BJ (cell line): ENCODE data around the gene UBAC2. TPM values are rescaled to one million over a fixed set of nuclear protein-coding genes. Genes with fewer than 3 reads are reported as not detected.

Experiments used
- CTCF ChIA-PET: fragments of 350-600 bp; formaldehyde crosslinking; extraction: SDS; loops from one replicate; lab custom pipeline; 2021; ENCODE audit warnings: antibody characterized with exemption, inconsistent platforms; lab: Yijun Ruan, JAX
- POLR2A ChIA-PET: fragments of 300-600 bp; sonication (Branson Sonifier 250); formaldehyde crosslinking; extraction: SDS; loops from one replicate; lab custom pipeline; 2021; ENCODE audit warnings: antibody characterized with exemption; lab: Charles Lee
- DNase-seq: peaks from one replicate; pipeline ENCODE4 v3.0.0-alpha.2; 2011; ENCODE audit warnings: low read depth
- H3K27me3 ChIP-seq: 2 replicates; pipeline ENCODE4 v1.6.0; 2011; ENCODE audit warnings: low read length; ENCODE audit not compliant: control insufficient read depth, insufficient read depth
- H3K36me3 ChIP-seq: 2 replicates; pipeline ENCODE4 v1.5.1; 2011; ENCODE audit warnings: low read length; ENCODE audit not compliant: control insufficient read depth, insufficient read depth
- H3K4me3 ChIP-seq: 2 replicates; pipeline ENCODE4 v1.5.1; 2011; ENCODE audit warnings: low read depth, mild to moderate bottlenecking, control low read depth, low read length
- CTCF ChIP-seq: IDR thresholded peaks from 2 replicates; pipeline ENCODE4 v1.5.1; 2011; ENCODE audit warnings: low read depth, mild to moderate bottlenecking, control low read depth, inconsistent platforms, low read length, moderate library complexity; ENCODE audit not compliant: insufficient read depth
- polyA plus RNA-seq: library from polyadenylated mRNA; depleted of rRNA; stranded (reverse); fragments of >200 nt; gene quantifications from 2 replicates; pipeline ENCODE4 v1.2.3, GENCODE V29; 2011

Gene UBAC2
- polyA plus RNA-seq, 1 experiment, result 84.7 TPM

- DNase-seq, result no peak
- Histone ChIP-seq H3K4me3 (no peak overlapping the region), H3K36me3 (peaks cover 2% of the 10 kb centered on the region; the same call in 1 of the 2 replicates), H3K27me3 (no peaks in the 10 kb centered on the region)
- TF ChIP-seq CTCF, result no peak
- ChIA-PET CTCF (no interaction called here), POLR2A (no interaction called here)
These were observed 161.7 kb downstream of the UBAC2 start for GRCh38 chr13:99362362-99362761.

GRCh38 chr13:99363391-99363790 is 162.7 kb downstream of the UBAC2 start:
- Histone ChIP-seq H3K27me3 (no peaks in the 10 kb centered on the region), H3K4me3 (no peak overlapping the region), H3K36me3 (peaks cover 2% of the 10 kb centered on the region; the same call in 1 of the 2 replicates)
- ChIA-PET POLR2A (no interaction called here), CTCF (no interaction called here)
- TF ChIP-seq CTCF, result no peak
- DNase-seq, result no peak

DNA sequence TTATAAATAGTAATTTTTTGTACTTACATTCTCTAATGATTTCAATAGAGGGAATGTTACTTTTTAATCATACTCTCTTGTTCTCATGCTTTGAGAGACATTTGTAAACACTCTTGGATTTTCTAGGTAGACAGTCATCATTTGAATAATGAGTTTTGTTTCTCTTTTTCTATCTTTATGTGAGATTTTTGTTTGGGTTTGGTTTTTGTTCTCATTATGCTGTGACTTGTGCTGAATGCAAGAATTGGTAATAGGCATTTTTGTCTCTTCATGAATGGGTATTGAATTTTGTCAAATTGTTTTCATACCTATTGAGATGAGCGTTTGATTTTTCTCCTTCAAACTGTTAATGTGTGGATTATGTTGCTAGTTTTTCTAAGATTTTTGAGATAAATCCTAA is 163.3 kb downstream of the UBAC2 start:
- no peaks in the 10 kb centered on the region for H3K27me3 ChIP-seq
- ChIA-PET POLR2A (no interaction called here), CTCF (no interaction called here)

GRCh38 chr13:99366075-99366987 is 165.7 kb downstream of the UBAC2 start:
- ChIA-PET CTCF (interaction anchor here (0.6 to 1.3 kb wide), 3 partner anchors 8 to 1237 kb away, joined by 3 read pairs; no protein-coding TSS in a partner anchor), POLR2A (no interaction called here)
- no peaks in the 10 kb centered on the region for H3K27me3 ChIP-seq
- no peaks in the 10 kb centered on the region for H3K36me3 ChIP-seq
- DNase-seq, result no peak
- TF ChIP-seq CTCF, result no peak
- H3K4me3 ChIP-seq, result no peak overlapping the region

More for the DNA sequence above, 163.3 kb downstream of the UBAC2 start:
- DNase-seq, result no peak
- Histone ChIP-seq H3K4me3 (no peak overlapping the region), H3K36me3 (peaks cover 2% of the 10 kb centered on the region; the same call in 1 of the 2 replicates)
- TF ChIP-seq CTCF, result no peak

GRCh38 chr13:99367106-99367616 is 166.5 kb downstream of the UBAC2 start:
- H3K4me3 ChIP-seq, result no peak overlapping the region
- H3K36me3 ChIP-seq, result 0 out of 2 replicates have a peak, but pooled peaks cover 1% of the 10 kb centered on the region
- ChIA-PET POLR2A (no interaction called here), CTCF (interaction anchor here (0.6 to 1.3 kb wide), 2 partner anchors 98 to 1237 kb away, joined by 3 read pairs; no protein-coding TSS in a partner anchor)
- no peaks in the 10 kb centered on the region for H3K27me3 ChIP-seq
- no peak for DNase-seq
- no peak for TF ChIP-seq CTCF
